Peyer's patch (tissue), 4 donors: ENCODE data around the gene BFSP2. TPM values are rescaled to one million over a fixed set of nuclear protein-coding genes. Genes with fewer than 3 reads are reported as not detected.

Experiments
- DNase-seq, 3 donors: peaks; one replicate each; pipeline ENCODE4 v3.0.0-alpha.2; 2017 to 2019
- H3K27ac ChIP-seq, 4 donors: fragments of 200-600 bp; sonication (generic); one replicate each; pipeline ENCODE4 v1.5.1; 2016 to 2019
- H3K27me3 ChIP-seq, 2 donors: fragments of 200-600 bp; sonication (generic); one replicate each; pipeline ENCODE4 v1.5.1; 2019
- H3K36me3 ChIP-seq, 3 donors: fragments of 200-600 bp; sonication (generic); one replicate each; pipeline ENCODE4 v1.5.1; 2016 to 2019
- H3K4me1 ChIP-seq, 4 donors: fragments of 200-600 bp; sonication (generic); one replicate each; pipeline ENCODE4 v1.5.1; 2016 to 2019
- H3K4me3 ChIP-seq, 4 donors: fragments of 200-600 bp; sonication (generic); 1 replicate in 3 of 4; 2 replicates in 1 of 4; pipeline ENCODE4 v1.5.1; 2016 to 2019; ENCODE audit warnings: mild to moderate bottlenecking in 1 of 4
- H3K9me3 ChIP-seq, 4 donors: fragments of 200-600 bp; sonication (generic); one replicate each; pipeline ENCODE4 v1.5.1; 2016 to 2019; ENCODE audit warnings: mild to moderate bottlenecking in 1 of 4
- POLR2A ChIP-seq, 2 donors: fragments of 450-650 bp; IDR thresholded peaks; one replicate each; pipeline ENCODE4 v1.5.1; 2017; ENCODE audit warnings: antibody characterized with exemption in 2 of 2, mild to moderate bottlenecking in 2 of 2, moderate library complexity in 2 of 2
- total RNA-seq, 4 donors: library from RNA; depleted of rRNA; stranded (reverse); fragments of >200 nt; gene quantifications; one replicate each; pipeline ENCODE4 v1.1.0, GENCODE V29; 2016
- TF ChIP-seq, protein P1 (sequence below), 6 experiments: fragments of 450-650 bp in 4 of 6; fragments of 200-600 bp in 2 of 6; sonication (generic) in 1 of 6; IDR thresholded peaks; one replicate each; pipeline ENCODE4 v1.5.1; 2017 to 2019; ENCODE audit warnings: antibody characterized with exemption in 6 of 6, mild to moderate bottlenecking in 3 of 6, moderate library complexity in 1 of 6

BFSP2 gene
- total RNA-seq, 4 donors from 2014 or later = not detected

DNA sequence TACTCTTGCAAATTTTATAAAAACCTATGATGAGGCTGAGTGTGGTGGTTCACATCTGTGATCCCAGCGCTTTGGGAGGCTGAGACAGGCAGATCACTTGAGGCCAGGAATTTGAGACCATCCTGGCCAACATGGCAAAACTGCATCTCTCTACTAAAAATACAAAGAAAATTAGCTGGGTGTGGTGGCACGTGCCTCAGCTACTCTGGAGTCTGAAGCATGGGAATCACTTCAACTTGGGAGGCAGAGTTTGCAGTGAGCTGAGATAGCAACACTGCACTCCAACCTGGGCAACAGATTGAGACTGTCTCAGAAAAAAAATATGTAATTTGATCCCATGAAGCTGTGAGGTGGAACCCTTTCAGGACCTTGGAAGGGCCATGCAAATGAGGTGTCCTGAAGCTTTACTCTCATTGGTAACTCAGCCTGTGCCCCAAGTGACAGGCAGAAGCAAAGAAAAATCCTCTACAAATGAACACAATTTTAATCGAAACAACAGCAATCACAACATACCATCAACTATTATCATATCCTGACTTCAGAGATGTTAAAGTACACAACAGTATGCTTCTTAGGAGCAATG, 89.0 kb downstream of the BFSP2 start:
- TF ChIP-seq POLR2A (IDR thresholded peaks at IDR 0.05) = no peak
- TF ChIP-seq, protein P1, sequence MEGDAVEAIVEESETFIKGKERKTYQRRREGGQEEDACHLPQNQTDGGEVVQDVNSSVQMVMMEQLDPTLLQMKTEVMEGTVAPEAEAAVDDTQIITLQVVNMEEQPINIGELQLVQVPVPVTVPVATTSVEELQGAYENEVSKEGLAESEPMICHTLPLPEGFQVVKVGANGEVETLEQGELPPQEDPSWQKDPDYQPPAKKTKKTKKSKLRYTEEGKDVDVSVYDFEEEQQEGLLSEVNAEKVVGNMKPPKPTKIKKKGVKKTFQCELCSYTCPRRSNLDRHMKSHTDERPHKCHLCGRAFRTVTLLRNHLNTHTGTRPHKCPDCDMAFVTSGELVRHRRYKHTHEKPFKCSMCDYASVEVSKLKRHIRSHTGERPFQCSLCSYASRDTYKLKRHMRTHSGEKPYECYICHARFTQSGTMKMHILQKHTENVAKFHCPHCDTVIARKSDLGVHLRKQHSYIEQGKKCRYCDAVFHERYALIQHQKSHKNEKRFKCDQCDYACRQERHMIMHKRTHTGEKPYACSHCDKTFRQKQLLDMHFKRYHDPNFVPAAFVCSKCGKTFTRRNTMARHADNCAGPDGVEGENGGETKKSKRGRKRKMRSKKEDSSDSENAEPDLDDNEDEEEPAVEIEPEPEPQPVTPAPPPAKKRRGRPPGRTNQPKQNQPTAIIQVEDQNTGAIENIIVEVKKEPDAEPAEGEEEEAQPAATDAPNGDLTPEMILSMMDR (IDR thresholded peaks at IDR 0.05) = no peak
- no peaks in the 10 kb centered on the region for H3K36me3 ChIP-seq
- DNase-seq = no peak

DNA sequence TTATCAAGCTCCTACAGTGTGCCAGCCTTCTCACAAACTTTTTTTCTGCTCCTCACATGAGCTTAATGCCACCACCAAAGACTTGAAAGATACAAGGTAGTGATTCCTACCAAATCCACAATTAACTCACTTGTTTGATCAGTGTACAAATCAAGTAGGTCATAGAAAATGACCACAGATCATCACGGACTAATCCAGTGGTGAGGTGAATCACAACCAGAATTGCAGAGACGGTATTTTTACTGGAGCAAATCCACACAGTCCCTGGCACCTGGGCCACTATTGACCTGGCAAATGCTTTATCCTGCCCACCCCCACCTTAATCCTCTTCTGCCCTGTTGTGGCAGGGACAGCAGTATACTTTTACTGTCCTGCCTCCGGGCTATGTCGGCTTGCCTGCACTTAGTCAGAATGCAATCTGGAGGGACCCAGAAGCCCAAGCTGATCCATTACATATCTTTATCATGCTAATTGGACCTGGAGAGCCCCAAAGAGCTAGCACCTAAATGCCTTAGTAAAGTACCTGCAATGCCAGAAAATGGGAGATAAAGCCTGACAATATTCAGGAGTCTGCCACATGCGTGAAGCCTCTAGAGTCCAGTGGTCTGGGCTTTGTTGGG, 89.7 kb downstream of the BFSP2 start:
- peak overlapping the region in 3 of 4 donors; percentile 48 to 85 (median 72) for H3K27ac ChIP-seq

More for the DNA sequence above, 89.0 kb downstream of the BFSP2 start:
- H3K4me1 ChIP-seq = peaks cover 0 to 18% (median 7%) of the 10 kb centered on the region in 4 donors
- H3K4me3 ChIP-seq = no peak overlapping the region
- no peaks in the 10 kb centered on the region for H3K27me3 ChIP-seq
- H3K9me3 ChIP-seq = no peaks in the 10 kb centered on the region
- peak overlapping the region in 3 of 4 donors; percentile 48 to 85 (median 72) for H3K27ac ChIP-seq

DNA sequence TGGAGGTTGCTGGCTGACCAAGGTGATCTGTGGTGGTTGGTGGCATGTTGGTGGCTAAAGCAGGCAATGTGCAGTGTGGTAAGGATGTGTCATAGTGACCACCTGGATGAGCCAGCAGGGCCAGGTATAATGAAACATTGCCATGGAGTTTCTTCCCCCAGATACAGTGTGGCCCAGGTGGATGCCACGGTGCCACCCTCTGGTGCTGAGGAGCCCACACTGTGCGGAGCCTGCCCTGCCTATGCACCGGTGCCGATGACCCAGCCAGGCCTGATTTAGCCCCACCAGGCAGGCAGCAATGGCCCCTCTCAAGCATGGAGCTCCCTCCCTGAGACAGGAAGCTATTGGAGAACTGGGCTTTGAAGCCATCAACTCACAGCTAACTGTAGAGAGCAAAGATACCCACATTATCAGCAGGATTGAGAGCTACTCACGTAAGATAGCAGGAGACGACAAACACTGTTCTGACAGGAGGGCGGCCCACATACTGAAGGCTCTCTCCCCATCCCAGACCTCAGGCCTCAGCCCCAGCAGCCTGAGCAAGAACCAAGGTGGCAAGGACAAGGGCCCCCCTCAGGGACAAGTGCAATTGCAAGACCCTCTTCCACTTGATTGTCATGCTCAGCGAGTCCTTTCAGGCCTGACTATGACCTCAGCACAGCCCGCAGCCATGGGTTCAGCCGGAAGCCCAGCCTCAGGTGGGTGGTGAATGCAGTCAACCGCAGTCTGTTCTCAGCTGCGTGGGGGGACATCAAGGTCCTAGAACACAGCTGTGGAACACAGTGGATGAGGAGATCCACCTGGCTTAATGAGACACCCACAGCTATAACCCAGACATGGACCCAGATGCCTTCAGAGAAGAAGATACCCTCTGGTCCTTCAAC, 90.9 kb downstream of the BFSP2 start:
- peak overlapping the region; percentile 12 to 29 (median 20) for H3K4me3 ChIP-seq
- no peaks in the 10 kb centered on the region for H3K9me3 ChIP-seq
- peaks cover 0 to 18% (median 7%) of the 10 kb centered on the region in 4 donors for H3K4me1 ChIP-seq
- peak; percentile 53 to 93 (median 91) for DNase-seq
- peak overlapping the region; percentile 65 to 85 (median 76) for H3K27ac ChIP-seq
- H3K27me3 ChIP-seq = no peaks in the 10 kb centered on the region
- H3K36me3 ChIP-seq = no peaks in the 10 kb centered on the region
- TF ChIP-seq, protein P1 (IDR thresholded peaks at IDR 0.05) = no peak
- TF ChIP-seq POLR2A (IDR thresholded peaks at IDR 0.05) = peak in 1 of 2 donors; percentile 10

More for the DNA sequence above, 89.7 kb downstream of the BFSP2 start:
- Histone ChIP-seq H3K36me3 (no peaks in the 10 kb centered on the region), H3K4me3 (peak overlapping the region in 1 of 4 donors; percentile 9), H3K9me3 (no peaks in the 10 kb centered on the region), H3K27me3 (no peaks in the 10 kb centered on the region), H3K4me1 (peaks cover 0 to 18% (median 7%) of the 10 kb centered on the region in 4 donors)
- TF ChIP-seq POLR2A (IDR thresholded peaks at IDR 0.05) = no peak
- TF ChIP-seq, protein P1 (IDR thresholded peaks at IDR 0.05) = no peak
- no peak for DNase-seq

DNA sequence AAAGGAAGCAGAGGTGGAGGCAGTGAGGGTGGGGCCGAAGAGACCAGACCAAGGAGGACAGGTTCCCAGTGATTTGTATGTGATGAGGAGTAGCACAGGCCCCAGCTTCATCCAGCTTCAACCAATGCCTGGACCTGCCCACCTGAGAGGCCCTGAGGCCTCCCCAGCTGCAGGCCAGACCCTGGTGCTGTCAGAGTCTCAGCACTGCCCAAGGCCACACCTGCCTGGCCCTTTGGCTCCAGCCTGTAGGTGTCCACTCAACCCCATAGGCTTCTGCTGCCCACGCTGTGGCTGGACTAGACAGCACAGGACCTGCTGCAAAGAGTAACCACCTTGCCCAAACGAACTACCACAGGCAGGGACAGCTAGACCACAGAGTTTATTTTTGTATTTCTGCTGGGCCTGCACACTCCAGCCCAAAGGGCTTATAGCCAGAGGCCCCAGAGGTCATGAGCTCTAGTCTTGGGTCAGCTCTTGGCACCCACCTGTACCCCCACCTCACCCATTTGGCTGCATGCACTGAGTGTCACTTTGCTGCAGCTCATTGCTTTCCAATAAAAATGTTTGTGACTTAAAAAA, 91.7 kb downstream of the BFSP2 start:
- H3K4me1 ChIP-seq = peaks cover 0 to 18% (median 7%) of the 10 kb centered on the region in 4 donors
- H3K27ac ChIP-seq = peak overlapping the region; percentile 65 to 85 (median 76)
- H3K27me3 ChIP-seq = no peaks in the 10 kb centered on the region
- TF ChIP-seq POLR2A (IDR thresholded peaks at IDR 0.05) = no peak
- TF ChIP-seq, protein P1 (IDR thresholded peaks at IDR 0.05) = no peak
- H3K36me3 ChIP-seq = no peaks in the 10 kb centered on the region
- no peak for DNase-seq
- no peaks in the 10 kb centered on the region for H3K9me3 ChIP-seq
- H3K4me3 ChIP-seq = no peak overlapping the region

DNA sequence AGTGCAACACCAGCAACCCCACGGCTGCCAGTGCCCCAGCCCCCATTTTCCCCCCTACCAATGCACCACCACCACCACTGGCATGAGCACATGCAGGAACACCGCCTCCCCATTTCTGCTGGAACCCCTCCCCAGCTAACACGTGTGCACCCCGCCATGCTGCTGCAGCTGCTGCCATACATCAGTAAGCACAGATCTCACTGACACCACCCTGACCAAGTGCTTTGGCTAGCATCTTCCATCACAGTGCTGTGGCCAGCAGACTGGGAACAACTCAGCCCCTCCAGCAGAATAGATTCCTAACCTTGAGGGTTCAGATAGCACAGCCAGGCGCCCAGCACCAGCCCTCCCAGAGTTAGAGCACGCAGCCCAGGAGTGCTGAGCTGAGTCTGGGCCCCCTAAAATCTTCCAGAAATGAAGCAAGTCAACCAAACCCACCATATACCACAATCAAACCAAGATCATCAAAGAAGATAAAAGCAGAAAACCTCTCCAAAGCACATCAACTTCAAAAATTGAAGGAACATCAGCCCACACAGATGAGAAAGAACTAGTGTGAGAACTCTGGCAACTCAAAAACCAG, 92.4 kb downstream of the BFSP2 start:
- Histone ChIP-seq H3K27me3 (no peaks in the 10 kb centered on the region), H3K9me3 (no peaks in the 10 kb centered on the region), H3K36me3 (no peaks in the 10 kb centered on the region), H3K4me1 (peaks cover 0 to 18% (median 7%) of the 10 kb centered on the region in 4 donors), H3K27ac (peak overlapping the region in 3 of 4 donors; percentile 72 to 85 (median 80)), H3K4me3 (no peak overlapping the region)
- DNase-seq = peak in 1 of 3 donors; percentile 61
- TF ChIP-seq, protein P1 (IDR thresholded peaks at IDR 0.05) = no peak
- TF ChIP-seq POLR2A (IDR thresholded peaks at IDR 0.05) = no peak
